Activated T-cell treated with anti-CD3 and anti-CD28 coated beads, Interleukin-2, amount 50 U/mL, for 72 hours (primary cell): Measurements from ENCODE around the gene DNAH1. TPM values are rescaled to one million over a fixed set of nuclear protein-coding genes. Genes with fewer than 3 reads are reported as not detected.

Experiments
- ATAC-seq, 2 donors: fragments of 150-1000 bp; cut with Tn5 transposase; replicated peaks in 1 of 2; 2 replicates each; pipeline ENCODE4 v1.10.0; 2021; ENCODE audit warnings: moderate library complexity in 2 of 2, mild to moderate bottlenecking in 1 of 2
- DNase-seq, 2 donors: peaks; one replicate each; pipeline ENCODE4 v3.0.0; 2021 to 2022; ENCODE audit warnings: mixed read lengths in 1 of 2
- H3K27ac Mint-ChIP-seq: one replicate; pipeline ENCODE4 v1.8.0; 2022; ENCODE audit warnings: mild to moderate bottlenecking, moderate library complexity, mixed read lengths
- H3K27me3 Mint-ChIP-seq: one replicate; pipeline ENCODE4 v1.8.0; 2022; ENCODE audit warnings: low read depth, mixed read lengths
- H3K36me3 Mint-ChIP-seq, 2 donors: one replicate each; pipeline ENCODE4 v1.8.0; 2022; ENCODE audit warnings: mixed read lengths in 2 of 2, mild to moderate bottlenecking in 1 of 2; ENCODE audit not compliant: insufficient read depth in 2 of 2
- H3K4me1 Mint-ChIP-seq: one replicate; pipeline ENCODE4 v1.8.0; 2022; ENCODE audit warnings: low read depth, mixed read lengths
- H3K4me3 Mint-ChIP-seq, 2 donors: one replicate each; pipeline ENCODE4 v1.8.0; 2022; ENCODE audit warnings: mild to moderate bottlenecking in 2 of 2, mixed read lengths in 2 of 2, moderate library complexity in 2 of 2
- H3K9me3 Mint-ChIP-seq, 2 donors: one replicate each; pipeline ENCODE4 v1.8.0; 2022; ENCODE audit warnings: mixed read lengths in 2 of 2
- total RNA-seq, 2 donors: library from RNA; stranded (reverse); gene quantifications; one replicate each; pipeline ENCODE4 v1.2.3, GENCODE V29; 2022

Gene DNAH1
- total RNA-seq, 2 donors from 2014 or later = 31.4 to 32.4 TPM

- peak; percentile 63 for DNase-seq
Observed at GRCh38 chr3:52310861-52311575, 5.1 kb upstream of the DNAH1 start.

GRCh38 chr3:52311576-52312119, 4.5 kb upstream of the DNAH1 start:
- Mint-ChIP-seq H3K4me3 (no peak overlapping the region), H3K4me1 (peaks cover 72% of the 10 kb centered on the region), H3K36me3 (no peaks in the 10 kb centered on the region), H3K27me3 (no peaks in the 10 kb centered on the region), H3K27ac (no peak overlapping the region), H3K9me3 (no peaks in the 10 kb centered on the region)
- no peak for ATAC-seq
- no peak for DNase-seq

More at GRCh38 chr3:52310861-52311575, 5.1 kb upstream of the DNAH1 start:
- ATAC-seq = peak; percentile 88 to 89
- no peaks in the 10 kb centered on the region for H3K36me3 Mint-ChIP-seq
- peak overlapping the region; percentile 39 for H3K27ac Mint-ChIP-seq
- peaks cover 75% of the 10 kb centered on the region for H3K4me1 Mint-ChIP-seq
- peak overlapping the region; percentile 23 to 31 for H3K4me3 Mint-ChIP-seq
- no peaks in the 10 kb centered on the region for H3K27me3 Mint-ChIP-seq
- H3K9me3 Mint-ChIP-seq = no peaks in the 10 kb centered on the region

GRCh38 chr3:52313188-52313773, 2.8 kb upstream of the DNAH1 start:
- Mint-ChIP-seq H3K4me3 (peak overlapping the region in 1 of 2 donors; percentile 16), H3K4me1 (peaks cover 70% of the 10 kb centered on the region)
- no peak for ATAC-seq

GRCh38 chr3:52313774-52314188, 2.3 kb upstream of the DNAH1 start:
- H3K4me3 Mint-ChIP-seq = peak overlapping the region in 1 of 2 donors; percentile 3
- no peak for DNase-seq
- no peaks in the 10 kb centered on the region for H3K9me3 Mint-ChIP-seq
- peaks cover 65% of the 10 kb centered on the region for H3K4me1 Mint-ChIP-seq
- H3K27me3 Mint-ChIP-seq = no peaks in the 10 kb centered on the region
- no peaks in the 10 kb centered on the region for H3K36me3 Mint-ChIP-seq
- no peak for ATAC-seq
- H3K27ac Mint-ChIP-seq = peak overlapping the region; percentile 24

More at GRCh38 chr3:52313188-52313773, 2.8 kb upstream of the DNAH1 start:
- Mint-ChIP-seq H3K36me3 (no peaks in the 10 kb centered on the region), H3K27me3 (no peaks in the 10 kb centered on the region), H3K9me3 (no peaks in the 10 kb centered on the region), H3K27ac (peak overlapping the region; percentile 24)
- DNase-seq = no peak

- Mint-ChIP-seq H3K27ac (peak overlapping the region; percentile 17), H3K27me3 (no peaks in the 10 kb centered on the region), H3K4me1 (peaks cover 61% of the 10 kb centered on the region), H3K9me3 (no peaks in the 10 kb centered on the region), H3K36me3 (no peaks in the 10 kb centered on the region), H3K4me3 (no peak overlapping the region)
- DNase-seq (no peak), ATAC-seq (no peak)
Observed at GRCh38 chr3:52314489-52314888, 1.6 kb upstream of the DNAH1 start.

- H3K36me3 Mint-ChIP-seq = no peaks in the 10 kb centered on the region
- H3K4me3 Mint-ChIP-seq = no peak overlapping the region
- H3K9me3 Mint-ChIP-seq = no peaks in the 10 kb centered on the region
- DNase-seq = no peak
- H3K27me3 Mint-ChIP-seq = no peaks in the 10 kb centered on the region
- H3K27ac Mint-ChIP-seq = no peak overlapping the region
- peaks cover 58% of the 10 kb centered on the region for H3K4me1 Mint-ChIP-seq
- no peak for ATAC-seq
Observed at GRCh38 chr3:52315006-52315405, 1.1 kb upstream of the DNAH1 start.

GRCh38 chr3:52317208-52318000, 1.3 kb downstream of the DNAH1 start:
- peak; percentile 74 to 77 for DNase-seq
- Mint-ChIP-seq H3K4me1 (peaks cover 41% of the 10 kb centered on the region), H3K9me3 (no peaks in the 10 kb centered on the region), H3K27me3 (no peaks in the 10 kb centered on the region), H3K36me3 (no peaks in the 10 kb centered on the region), H3K4me3 (peak overlapping the region; percentile 67 to 70), H3K27ac (no peak overlapping the region)
- peak; percentile 93 to 96 for ATAC-seq

GRCh38 chr3:52318186-52318816, 2.2 kb downstream of the DNAH1 start:
- Mint-ChIP-seq H3K36me3 (no peaks in the 10 kb centered on the region), H3K9me3 (no peaks in the 10 kb centered on the region), H3K27ac (no peak overlapping the region), H3K4me3 (no peak overlapping the region), H3K4me1 (peaks cover 32% of the 10 kb centered on the region), H3K27me3 (no peaks in the 10 kb centered on the region)
- no peak for ATAC-seq
- DNase-seq = no peak

GRCh38 chr3:52319921-52320595, 3.9 kb downstream of the DNAH1 start:
- Mint-ChIP-seq H3K36me3 (no peaks in the 10 kb centered on the region), H3K27me3 (no peaks in the 10 kb centered on the region), H3K4me1 (peaks cover 15% of the 10 kb centered on the region), H3K9me3 (no peaks in the 10 kb centered on the region), H3K4me3 (no peak overlapping the region), H3K27ac (no peak overlapping the region)
- DNase-seq (no peak), ATAC-seq (no peak)

GRCh38 chr3:52321481-52321880, 5.4 kb downstream of the DNAH1 start:
- Mint-ChIP-seq H3K4me3 (no peak overlapping the region), H3K27me3 (no peaks in the 10 kb centered on the region), H3K36me3 (no peaks in the 10 kb centered on the region), H3K4me1 (peaks cover 13% of the 10 kb centered on the region), H3K27ac (no peak overlapping the region), H3K9me3 (no peaks in the 10 kb centered on the region)
- no peak for ATAC-seq
- no peak for DNase-seq

GRCh38 chr3:52322466-52322865, 6.3 kb downstream of the DNAH1 start:
- no peaks in the 10 kb centered on the region for H3K27me3 Mint-ChIP-seq

GRCh38 chr3:52323526-52324295, 7.6 kb downstream of the DNAH1 start:
- Mint-ChIP-seq H3K9me3 (no peaks in the 10 kb centered on the region), H3K27ac (no peak overlapping the region), H3K4me1 (no peaks in the 10 kb centered on the region), H3K27me3 (no peaks in the 10 kb centered on the region), H3K4me3 (no peak overlapping the region), H3K36me3 (no peaks in the 10 kb centered on the region)
- DNase-seq (no peak), ATAC-seq (no peak)

More at GRCh38 chr3:52322466-52322865, 6.3 kb downstream of the DNAH1 start:
- peaks cover 3% of the 10 kb centered on the region for H3K4me1 Mint-ChIP-seq
- no peaks in the 10 kb centered on the region for H3K36me3 Mint-ChIP-seq
- no peak for DNase-seq
- no peak overlapping the region for H3K27ac Mint-ChIP-seq
- H3K4me3 Mint-ChIP-seq = no peak overlapping the region
- no peaks in the 10 kb centered on the region for H3K9me3 Mint-ChIP-seq
- ATAC-seq = no peak
